Activated CD4-positive, alpha-beta memory T cell treated with anti-CD3 and anti-CD28 coated beads for 36 hours (primary cell): Measurements from ENCODE around the gene DMD. TPM values are rescaled to one million over a fixed set of nuclear protein-coding genes. Genes with fewer than 3 reads are reported as not detected.

Source experiments
- CTCF ChIA-PET: fragments of 350-600 bp; sonication (Branson Sonifier 250); formaldehyde crosslinking; loops from one replicate; lab custom pipeline; 2021; ENCODE audit warnings: antibody characterized with exemption, inconsistent platforms; lab: Charles Lee
- POLR2A ChIA-PET: fragments of 350-600 bp; sonication (Branson Sonifier 250); formaldehyde crosslinking; loops from one replicate; lab custom pipeline; 2021; ENCODE audit warnings: antibody characterized with exemption; lab: Charles Lee
- DNase-seq: peaks from one replicate; pipeline ENCODE4 v3.0.0-alpha.2; 2020
- H3K27ac Mint-ChIP-seq: one replicate; pipeline ENCODE4 v1.8.0; 2021; ENCODE audit warnings: mixed read lengths
- H3K27me3 Mint-ChIP-seq: one replicate; pipeline ENCODE4 v1.8.0; 2021; ENCODE audit warnings: mixed read lengths
- H3K36me3 Mint-ChIP-seq: one replicate; pipeline ENCODE4 v1.8.0; 2021; ENCODE audit warnings: mixed read lengths
- H3K4me1 Mint-ChIP-seq: one replicate; pipeline ENCODE4 v1.8.0; 2021; ENCODE audit warnings: low read depth, mixed read lengths
- H3K4me3 Mint-ChIP-seq: one replicate; pipeline ENCODE4 v1.8.0; 2021; ENCODE audit warnings: mild to moderate bottlenecking, mixed read lengths
- H3K9me3 Mint-ChIP-seq: one replicate; pipeline ENCODE4 v1.8.0; 2021; ENCODE audit warnings: mixed read lengths
- intact Hi-C: fragments of 100-400 bp; cut with micrococcal nuclease; formaldehyde crosslinking; loops from one replicate; pipeline ENCODE4 v1.15.1; 2023
- total RNA-seq, 2 experiments: library from RNA; stranded (reverse); gene quantifications; one replicate each; pipeline ENCODE4 v1.2.3, GENCODE V29; 2021

Gene DMD
- total RNA-seq, 2 experiments from 2014 or later = 0.64 to 1.5 TPM

- CTCF ChIA-PET = no interaction called here
- no peaks in the 10 kb centered on the region for H3K4me1 Mint-ChIP-seq
- intact Hi-C loops = no loop called here
- H3K27ac Mint-ChIP-seq = no peak overlapping the region
- DNase-seq = no peak
- no peak overlapping the region for H3K4me3 Mint-ChIP-seq
- POLR2A ChIA-PET = no interaction called here
- H3K27me3 Mint-ChIP-seq = no peaks in the 10 kb centered on the region
- H3K9me3 Mint-ChIP-seq = no peaks in the 10 kb centered on the region
- H3K36me3 Mint-ChIP-seq = no peaks in the 10 kb centered on the region
Measured at GRCh38 chrX:31717474-31717873, 1493.9 kb downstream of the DMD start.

- ChIA-PET CTCF (no interaction called here), POLR2A (no interaction called here)
- no peak overlapping the region for H3K27ac Mint-ChIP-seq
- H3K9me3 Mint-ChIP-seq = no peaks in the 10 kb centered on the region
- DNase-seq = no peak
- H3K27me3 Mint-ChIP-seq = no peaks in the 10 kb centered on the region
- no peaks in the 10 kb centered on the region for H3K4me1 Mint-ChIP-seq
- intact Hi-C loops = no loop called here
- H3K36me3 Mint-ChIP-seq = no peaks in the 10 kb centered on the region
- H3K4me3 Mint-ChIP-seq = no peak overlapping the region
Measured at GRCh38 chrX:31715675-31716074, 1495.7 kb downstream of the DMD start.

- H3K27ac Mint-ChIP-seq = no peak overlapping the region
- POLR2A ChIA-PET = no interaction called here
- H3K9me3 Mint-ChIP-seq = no peaks in the 10 kb centered on the region
- no peaks in the 10 kb centered on the region for H3K4me1 Mint-ChIP-seq
- no peak for DNase-seq
- CTCF ChIA-PET = no interaction called here
- intact Hi-C loops = no loop called here
- H3K27me3 Mint-ChIP-seq = no peaks in the 10 kb centered on the region
- no peak overlapping the region for H3K4me3 Mint-ChIP-seq
- no peaks in the 10 kb centered on the region for H3K36me3 Mint-ChIP-seq
Measured at GRCh38 chrX:31714797-31715196, 1496.6 kb downstream of the DMD start.

GRCh38 chrX:31713120-31713519, 1498.2 kb downstream of the DMD start:
- Mint-ChIP-seq H3K4me3 (no peak overlapping the region), H3K27me3 (no peaks in the 10 kb centered on the region), H3K4me1 (no peaks in the 10 kb centered on the region), H3K9me3 (no peaks in the 10 kb centered on the region), H3K27ac (no peak overlapping the region), H3K36me3 (no peaks in the 10 kb centered on the region)
- intact Hi-C loops = no loop called here
- POLR2A ChIA-PET = no interaction called here
- CTCF ChIA-PET = no interaction called here
- no peak for DNase-seq

- Mint-ChIP-seq H3K4me1 (no peaks in the 10 kb centered on the region), H3K9me3 (no peaks in the 10 kb centered on the region), H3K27me3 (no peaks in the 10 kb centered on the region), H3K4me3 (no peak overlapping the region), H3K36me3 (no peaks in the 10 kb centered on the region), H3K27ac (no peak overlapping the region)
- ChIA-PET CTCF (no interaction called here), POLR2A (no interaction called here)
- intact Hi-C loops = no loop called here
- no peak for DNase-seq
Measured at GRCh38 chrX:31711166-31711565, 1500.2 kb downstream of the DMD start.

- H3K4me3 Mint-ChIP-seq = no peak overlapping the region
- ChIA-PET POLR2A (no interaction called here), CTCF (no interaction called here)
- H3K4me1 Mint-ChIP-seq = no peaks in the 10 kb centered on the region
- intact Hi-C loops = no loop called here
- H3K27me3 Mint-ChIP-seq = no peaks in the 10 kb centered on the region
- no peak overlapping the region for H3K27ac Mint-ChIP-seq
- H3K36me3 Mint-ChIP-seq = no peaks in the 10 kb centered on the region
- DNase-seq = no peak
- H3K9me3 Mint-ChIP-seq = no peaks in the 10 kb centered on the region
Measured at GRCh38 chrX:31708116-31708515, 1503.2 kb downstream of the DMD start.

GRCh38 chrX:31706466-31706865, 1504.9 kb downstream of the DMD start:
- CTCF ChIA-PET = no interaction called here
- Mint-ChIP-seq H3K27ac (no peak overlapping the region), H3K36me3 (no peaks in the 10 kb centered on the region), H3K27me3 (no peaks in the 10 kb centered on the region), H3K4me3 (no peak overlapping the region), H3K4me1 (no peaks in the 10 kb centered on the region), H3K9me3 (no peaks in the 10 kb centered on the region)
- POLR2A ChIA-PET = no interaction called here
- DNase-seq = no peak
- intact Hi-C loops = no loop called here

- no peak for DNase-seq
- H3K4me1 Mint-ChIP-seq = no peaks in the 10 kb centered on the region
- no peak overlapping the region for H3K4me3 Mint-ChIP-seq
- H3K27me3 Mint-ChIP-seq = no peaks in the 10 kb centered on the region
- H3K27ac Mint-ChIP-seq = no peak overlapping the region
- H3K9me3 Mint-ChIP-seq = no peaks in the 10 kb centered on the region
- no peaks in the 10 kb centered on the region for H3K36me3 Mint-ChIP-seq
- intact Hi-C loops = no loop called here
- CTCF ChIA-PET = no interaction called here
- POLR2A ChIA-PET = no interaction called here
Measured at GRCh38 chrX:31705816-31706215, 1505.5 kb downstream of the DMD start.

GRCh38 chrX:31704938-31705337, 1506.4 kb downstream of the DMD start:
- no peak overlapping the region for H3K27ac Mint-ChIP-seq
- H3K36me3 Mint-ChIP-seq = no peaks in the 10 kb centered on the region
- intact Hi-C loops = no loop called here
- H3K4me3 Mint-ChIP-seq = no peak overlapping the region
- CTCF ChIA-PET = no interaction called here
- POLR2A ChIA-PET = no interaction called here
- H3K9me3 Mint-ChIP-seq = no peaks in the 10 kb centered on the region
- H3K4me1 Mint-ChIP-seq = no peaks in the 10 kb centered on the region
- H3K27me3 Mint-ChIP-seq = no peaks in the 10 kb centered on the region
- DNase-seq = no peak

GRCh38 chrX:31702222-31702621, 1509.1 kb downstream of the DMD start:
- H3K4me1 Mint-ChIP-seq = no peaks in the 10 kb centered on the region
- ChIA-PET POLR2A (no interaction called here), CTCF (no interaction called here)
- H3K36me3 Mint-ChIP-seq = no peaks in the 10 kb centered on the region
- no peak overlapping the region for H3K27ac Mint-ChIP-seq
- H3K9me3 Mint-ChIP-seq = no peaks in the 10 kb centered on the region
- intact Hi-C loops = no loop called here
- H3K27me3 Mint-ChIP-seq = no peaks in the 10 kb centered on the region
- no peak for DNase-seq
- no peak overlapping the region for H3K4me3 Mint-ChIP-seq

GRCh38 chrX:31697294-31697916, 1513.9 kb downstream of the DMD start:
- ChIA-PET POLR2A (no interaction called here), CTCF (no interaction called here)
- H3K9me3 Mint-ChIP-seq = no peaks in the 10 kb centered on the region
- H3K4me1 Mint-ChIP-seq = no peaks in the 10 kb centered on the region
- H3K36me3 Mint-ChIP-seq = no peaks in the 10 kb centered on the region
- H3K27me3 Mint-ChIP-seq = no peaks in the 10 kb centered on the region
- no peak overlapping the region for H3K27ac Mint-ChIP-seq
- no peak overlapping the region for H3K4me3 Mint-ChIP-seq
- intact Hi-C loops = no loop called here
- no peak for DNase-seq

- no peak for DNase-seq
- Mint-ChIP-seq H3K4me3 (no peak overlapping the region), H3K4me1 (no peaks in the 10 kb centered on the region), H3K27me3 (no peaks in the 10 kb centered on the region), H3K27ac (no peak overlapping the region), H3K36me3 (no peaks in the 10 kb centered on the region), H3K9me3 (no peaks in the 10 kb centered on the region)
- ChIA-PET POLR2A (no interaction called here), CTCF (interaction anchor here (0.6 kb wide), 1 partner anchor 642 kb away, joined by 3 read pairs; no protein-coding TSS in a partner anchor)
- intact Hi-C loops = no loop called here
Measured at GRCh38 chrX:31679861-31680260, 1531.5 kb downstream of the DMD start.

GRCh38 chrX:31670245-31670644, 1541.1 kb downstream of the DMD start:
- intact Hi-C loops = no loop called here

More at GRCh38 chrX:31670245-31670644, 1541.1 kb downstream of the DMD start:
- Mint-ChIP-seq H3K9me3 (no peaks in the 10 kb centered on the region), H3K36me3 (no peaks in the 10 kb centered on the region), H3K27ac (no peak overlapping the region), H3K27me3 (no peaks in the 10 kb centered on the region), H3K4me1 (no peaks in the 10 kb centered on the region), H3K4me3 (no peak overlapping the region)
- DNase-seq = no peak
- CTCF ChIA-PET = no interaction called here
- POLR2A ChIA-PET = no interaction called here
